Keratinocyte (primary cell): ENCODE results near the gene RELA. TPM values are rescaled to one million over a fixed set of nuclear protein-coding genes. Genes with fewer than 3 reads are reported as not detected.

Experiments
- DNase-seq: peaks from one replicate; pipeline ENCODE4 v3.0.0-alpha.2; 2011; ENCODE audit warnings: low read depth, missing footprints, low spot score
- FAIRE-seq: peaks from 2 replicates; lab custom pipeline; 2011; peaks lifted over from hg19 to GRCh38; lab: Jason Lieb, UNC
- H2AFZ ChIP-seq: 2 replicates; pipeline ENCODE4 v1.6.0; 2012; ENCODE audit warnings: low read length, control low read depth, inconsistent platforms; ENCODE audit not compliant: control insufficient read depth
- H3K27ac ChIP-seq: 2 replicates; pipeline ENCODE4 v1.5.1; 2011; ENCODE audit warnings: low read length; ENCODE audit not compliant: control insufficient read depth, insufficient read depth
- H3K27me3 ChIP-seq: 3 replicates; pipeline ENCODE4 v1.6.0; 2011; ENCODE audit warnings: low read length; ENCODE audit not compliant: control insufficient read depth, insufficient read depth; ENCODE audit errors: extremely low read depth
- H3K36me3 ChIP-seq, 2 experiments: 2 replicates in 1 of 2; 3 replicates in 1 of 2; pipeline ENCODE4 v1.5.1; 2011; ENCODE audit warnings: low read length in 2 of 2, mild to moderate bottlenecking in 1 of 2; ENCODE audit not compliant: control insufficient read depth in 2 of 2, insufficient read depth in 2 of 2; ENCODE audit errors: extremely low read depth in 1 of 2
- H3K4me1 ChIP-seq: 3 replicates; pipeline ENCODE4 v1.5.1; 2011; ENCODE audit warnings: low read length; ENCODE audit not compliant: control insufficient read depth, insufficient read depth; ENCODE audit errors: extremely low read depth
- H3K4me2 ChIP-seq: 3 replicates; pipeline ENCODE4 v1.6.0; 2011; ENCODE audit warnings: low read depth, low read length; ENCODE audit not compliant: control insufficient read depth, insufficient read depth; ENCODE audit errors: extremely low read depth
- H3K4me3 ChIP-seq, 3 experiments: fragments of 200-600 bp in 1 of 3; sonication (generic) in 1 of 3; 2 replicates in 2 of 3; 3 replicates in 1 of 3; pipeline ENCODE4 v1.5.1; 2011 to 2016; ENCODE audit warnings: low read length in 3 of 3, mild to moderate bottlenecking in 3 of 3, control low read depth in 2 of 3, inconsistent platforms in 1 of 3, low read depth in 1 of 3, mixed read lengths in 1 of 3, mixed run types in 1 of 3, moderate library complexity in 1 of 3; ENCODE audit not compliant: control insufficient read depth in 2 of 3, insufficient read depth in 2 of 3; ENCODE audit errors: extremely low read depth in 1 of 3
- H3K79me2 ChIP-seq: 2 replicates; pipeline ENCODE4 v1.6.0; 2012; ENCODE audit warnings: low read length; ENCODE audit not compliant: control insufficient read depth, insufficient read depth
- H3K9ac ChIP-seq: 3 replicates; pipeline ENCODE4 v1.6.0; 2011; ENCODE audit warnings: low read length; ENCODE audit not compliant: control insufficient read depth, insufficient read depth; ENCODE audit errors: extremely low read depth
- H3K9me1 ChIP-seq: 3 replicates; pipeline ENCODE4 v1.6.0; 2011; ENCODE audit warnings: low read length; ENCODE audit not compliant: control insufficient read depth, insufficient read depth; ENCODE audit errors: extremely low read depth
- H3K9me3 ChIP-seq: 2 replicates; pipeline ENCODE4 v1.5.1; 2012; ENCODE audit warnings: low read depth, low read length; ENCODE audit not compliant: control insufficient read depth
- H4K20me1 ChIP-seq: 3 replicates; pipeline ENCODE4 v1.6.0; 2011; ENCODE audit warnings: low read length; ENCODE audit not compliant: control insufficient read depth, insufficient read depth; ENCODE audit errors: extremely low read depth
- EZH2 ChIP-seq: IDR thresholded peaks from one replicate; pipeline ENCODE4 v1.6.1; 2012; ENCODE audit warnings: inconsistent platforms, mild to moderate bottlenecking, low read length, moderate library complexity
- dilution Hi-C: fragments of 300-500 bp; cut with MboI; formaldehyde crosslinking; loops from one replicate; pipeline ENCODE4 v1.7.0; 2020; ENCODE audit warnings: low sequenced_read_pairs; ENCODE audit not compliant: extremely low pct_ligation_motif_present
- polyA plus RNA-seq, 5 experiments: library from polyadenylated mRNA; depleted of rRNA in 3 of 5; stranded (reverse) in 3 of 5; stranded (forward) in 1 of 5; unstranded in 1 of 5; fragments of >200 nt; gene quantifications; 1 replicate in 1 of 5; 2 replicates in 3 of 5; 3 replicates in 1 of 5; pipeline versions ENCODE4 v1.2.1 to v1.2.3, GENCODE V29; 2011 to 2012; ENCODE audit warnings: missing spikeins in 2 of 5, low read depth in 1 of 5, low replicate concordance in 1 of 5
- TF ChIP-seq, protein P1 (sequence below), 3 experiments: IDR thresholded peaks in 1 of 3; conservative IDR thresholded peaks in 1 of 3; optimal IDR thresholded peaks in 1 of 3; 2 replicates in 2 of 3; 3 replicates in 1 of 3; pipeline versions ENCODE3 to v1.5.1; 2011; ENCODE audit warnings: low read length in 3 of 3, mild to moderate bottlenecking in 3 of 3, moderate library complexity in 2 of 3, control low read depth in 1 of 3, inconsistent platforms in 1 of 3; ENCODE audit not compliant: insufficient read depth in 2 of 3; ENCODE audit errors: extremely low read depth in 1 of 3

The RELA gene
- polyA plus RNA-seq, 1 donor (not counting 4 experiments of a cell fraction or from before 2014, with no cell fraction given) = 20.4 TPM

DNA sequence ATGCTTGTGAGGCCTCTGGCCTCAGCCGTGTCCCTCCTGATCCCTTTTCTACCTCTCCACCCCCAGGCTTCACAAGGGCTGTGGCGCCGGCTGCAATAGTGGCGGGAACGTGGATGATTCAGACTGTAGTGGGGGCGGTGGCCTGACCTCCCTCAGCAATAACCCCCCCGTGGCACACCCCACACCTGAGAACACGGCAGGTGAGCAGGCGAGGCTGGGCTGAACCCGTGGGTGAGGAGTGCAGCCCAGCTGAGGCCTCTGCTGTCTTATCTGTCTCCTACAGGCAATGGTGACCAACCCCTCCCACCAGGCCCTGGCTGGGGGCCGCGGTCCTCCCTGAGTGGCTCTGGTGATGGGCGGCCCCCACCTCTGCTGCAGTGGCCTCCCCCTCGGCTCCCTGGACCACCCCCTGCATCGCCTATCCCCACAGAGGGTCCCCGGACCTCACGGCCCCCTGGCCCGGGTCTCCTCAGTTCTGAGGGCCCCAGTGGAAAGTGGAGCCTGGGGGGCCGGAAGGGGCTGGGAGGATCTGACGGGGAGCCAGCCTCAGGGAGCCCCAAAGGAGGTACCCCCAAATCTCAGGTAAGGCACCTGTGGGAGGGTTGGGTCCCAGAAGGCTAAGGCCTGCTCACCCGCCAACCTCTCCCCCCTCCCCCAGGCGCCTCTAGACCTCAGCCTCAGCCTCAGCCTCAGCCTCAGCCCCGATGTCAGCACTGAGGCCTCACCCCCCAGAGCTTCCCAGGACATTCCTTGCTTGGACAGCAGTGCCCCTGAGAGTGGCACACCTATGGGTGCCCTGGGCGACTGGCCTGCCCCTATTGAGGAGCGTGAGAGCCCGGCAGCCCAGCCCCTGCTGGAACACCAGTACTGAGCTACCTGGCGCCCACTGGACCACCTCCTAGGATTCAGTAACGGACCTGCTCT lies 26.3 kb downstream of the RELA start:
- peaks cover 30 to 32% of the 10 kb centered on the region in 2 experiments for H3K36me3 ChIP-seq
- no peak overlapping the region for H3K4me3 ChIP-seq
- H3K9me3 ChIP-seq = no peaks in the 10 kb centered on the region
- FAIRE-seq = no peak
- peaks cover 4% of the 10 kb centered on the region for H4K20me1 ChIP-seq
- dilution Hi-C loops = no loop called here
- H3K4me2 ChIP-seq = no peak overlapping the region
- H2AFZ ChIP-seq = no peak overlapping the region
- no peaks in the 10 kb centered on the region for H3K79me2 ChIP-seq
- TF ChIP-seq, protein P1, sequence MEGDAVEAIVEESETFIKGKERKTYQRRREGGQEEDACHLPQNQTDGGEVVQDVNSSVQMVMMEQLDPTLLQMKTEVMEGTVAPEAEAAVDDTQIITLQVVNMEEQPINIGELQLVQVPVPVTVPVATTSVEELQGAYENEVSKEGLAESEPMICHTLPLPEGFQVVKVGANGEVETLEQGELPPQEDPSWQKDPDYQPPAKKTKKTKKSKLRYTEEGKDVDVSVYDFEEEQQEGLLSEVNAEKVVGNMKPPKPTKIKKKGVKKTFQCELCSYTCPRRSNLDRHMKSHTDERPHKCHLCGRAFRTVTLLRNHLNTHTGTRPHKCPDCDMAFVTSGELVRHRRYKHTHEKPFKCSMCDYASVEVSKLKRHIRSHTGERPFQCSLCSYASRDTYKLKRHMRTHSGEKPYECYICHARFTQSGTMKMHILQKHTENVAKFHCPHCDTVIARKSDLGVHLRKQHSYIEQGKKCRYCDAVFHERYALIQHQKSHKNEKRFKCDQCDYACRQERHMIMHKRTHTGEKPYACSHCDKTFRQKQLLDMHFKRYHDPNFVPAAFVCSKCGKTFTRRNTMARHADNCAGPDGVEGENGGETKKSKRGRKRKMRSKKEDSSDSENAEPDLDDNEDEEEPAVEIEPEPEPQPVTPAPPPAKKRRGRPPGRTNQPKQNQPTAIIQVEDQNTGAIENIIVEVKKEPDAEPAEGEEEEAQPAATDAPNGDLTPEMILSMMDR (optimal IDR thresholded peaks at IDR 0.05 in 1 of 3, IDR thresholded peaks at IDR 0.05 in 1 of 3, conservative IDR thresholded peaks at IDR 0.05 in 1 of 3; ENCODE audit: extremely low read depth in 1 of 3, insufficient read depth in 2 of 3, low read length in 3 of 3) = no peak
- no peak for TF ChIP-seq EZH2
- no peaks in the 10 kb centered on the region for H3K27me3 ChIP-seq
- H3K9me1 ChIP-seq = no peaks in the 10 kb centered on the region
- DNase-seq = no peak
- H3K9ac ChIP-seq = no peak overlapping the region
- H3K4me1 ChIP-seq = peaks cover 7% of the 10 kb centered on the region
- no peak overlapping the region for H3K27ac ChIP-seq

DNA sequence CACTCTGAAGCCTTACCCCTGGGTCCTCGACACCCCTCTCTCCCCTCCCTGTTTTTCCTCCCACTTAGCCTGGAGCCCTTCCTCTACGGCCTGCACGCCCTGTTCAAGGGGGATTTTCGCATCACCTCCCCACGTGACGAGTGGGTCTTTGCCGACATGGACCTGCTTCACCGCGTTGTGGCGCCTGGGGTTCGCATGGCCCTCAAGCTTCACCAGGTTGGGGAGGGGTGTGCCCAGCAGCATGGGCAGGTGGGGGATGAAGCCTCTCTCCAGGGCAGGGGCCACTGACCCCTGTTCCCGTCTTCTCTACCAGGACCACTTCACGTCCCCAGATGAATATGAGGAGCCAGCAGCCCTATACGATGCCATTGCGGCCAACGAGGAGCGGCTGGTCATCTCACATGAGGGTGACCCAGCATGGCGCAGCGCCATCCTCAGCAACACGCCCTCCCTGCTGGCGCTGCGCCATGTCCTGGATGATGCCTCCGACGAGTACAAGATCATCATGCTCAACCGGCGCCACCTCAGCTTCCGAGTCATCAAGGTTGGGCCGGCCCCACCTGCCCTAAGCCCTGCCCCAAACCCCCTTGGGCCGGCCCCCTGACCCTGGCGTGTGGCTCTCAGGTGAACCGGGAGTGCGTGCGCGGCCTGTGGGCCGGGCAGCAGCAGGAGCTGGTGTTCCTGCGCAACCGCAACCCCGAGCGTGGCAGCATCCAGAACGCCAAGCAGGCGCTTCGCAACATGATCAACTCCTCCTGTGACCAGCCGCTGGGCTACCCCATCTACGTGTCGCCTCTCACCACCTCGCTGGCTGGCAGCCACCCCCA lies 27.6 kb downstream of the RELA start:
- Histone ChIP-seq H3K9me1 (no peaks in the 10 kb centered on the region), H4K20me1 (peaks cover 4% of the 10 kb centered on the region), H3K9ac (no peak overlapping the region), H3K36me3 (peaks cover 39 to 41% of the 10 kb centered on the region in 2 experiments), H2AFZ (no peak overlapping the region), H3K4me1 (peaks cover 7% of the 10 kb centered on the region), H3K9me3 (no peaks in the 10 kb centered on the region), H3K4me3 (no peak overlapping the region), H3K79me2 (no peaks in the 10 kb centered on the region), H3K27me3 (no peaks in the 10 kb centered on the region), H3K4me2 (no peak overlapping the region), H3K27ac (no peak overlapping the region)
- FAIRE-seq (no peak), DNase-seq (no peak)
- TF ChIP-seq, protein P1 (optimal IDR thresholded peaks at IDR 0.05 in 1 of 3, IDR thresholded peaks at IDR 0.05 in 1 of 3, conservative IDR thresholded peaks at IDR 0.05 in 1 of 3; ENCODE audit: extremely low read depth in 1 of 3, insufficient read depth in 2 of 3, low read length in 3 of 3) = no peak
- no peak for TF ChIP-seq EZH2
- dilution Hi-C loops = no loop called here
